AG08396 (cell line): ENCODE data around the gene TGFB1.
"Not testable (repeated sequence)": the region's sequence is repeated elsewhere in the genome, so short reads cannot be mapped to it uniquely, and the experiment has no call there.

Experiments
- DNase-seq: peaks from one replicate; pipeline ENCODE4 v3.0.0; 2012; ENCODE audit warnings: low spot score, mixed read lengths

The TGFB1 gene

GRCh38 chr19:41300555-41300954 lies 53.2 kb downstream of the TGFB1 start:
- DNase-seq: no peak

DNA sequence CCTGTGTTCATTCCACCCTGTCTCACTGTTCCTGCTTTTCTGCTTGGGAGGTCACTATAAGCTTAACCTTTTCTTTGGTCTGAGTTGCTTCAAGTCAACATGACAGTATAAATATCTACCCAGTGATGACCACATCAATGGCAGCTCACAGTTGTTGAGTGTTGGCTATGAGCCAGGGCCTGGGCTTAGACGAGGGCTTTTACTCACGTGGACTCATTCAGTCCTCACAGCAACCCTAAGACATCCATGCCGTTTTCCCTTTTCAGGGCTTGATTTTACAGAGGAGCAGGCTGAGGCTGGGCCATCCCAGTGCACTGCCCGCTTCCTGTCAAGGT lies 54.0 kb downstream of the TGFB1 start:
- DNase-seq: peak; percentile 88

GRCh38 chr19:41299046-41299754 lies 54.5 kb downstream of the TGFB1 start:
- DNase-seq: no peak

- DNase-seq: peak; percentile 91
Measured at GRCh38 chr19:41298348-41298964, 55.3 kb downstream of the TGFB1 start.

DNA sequence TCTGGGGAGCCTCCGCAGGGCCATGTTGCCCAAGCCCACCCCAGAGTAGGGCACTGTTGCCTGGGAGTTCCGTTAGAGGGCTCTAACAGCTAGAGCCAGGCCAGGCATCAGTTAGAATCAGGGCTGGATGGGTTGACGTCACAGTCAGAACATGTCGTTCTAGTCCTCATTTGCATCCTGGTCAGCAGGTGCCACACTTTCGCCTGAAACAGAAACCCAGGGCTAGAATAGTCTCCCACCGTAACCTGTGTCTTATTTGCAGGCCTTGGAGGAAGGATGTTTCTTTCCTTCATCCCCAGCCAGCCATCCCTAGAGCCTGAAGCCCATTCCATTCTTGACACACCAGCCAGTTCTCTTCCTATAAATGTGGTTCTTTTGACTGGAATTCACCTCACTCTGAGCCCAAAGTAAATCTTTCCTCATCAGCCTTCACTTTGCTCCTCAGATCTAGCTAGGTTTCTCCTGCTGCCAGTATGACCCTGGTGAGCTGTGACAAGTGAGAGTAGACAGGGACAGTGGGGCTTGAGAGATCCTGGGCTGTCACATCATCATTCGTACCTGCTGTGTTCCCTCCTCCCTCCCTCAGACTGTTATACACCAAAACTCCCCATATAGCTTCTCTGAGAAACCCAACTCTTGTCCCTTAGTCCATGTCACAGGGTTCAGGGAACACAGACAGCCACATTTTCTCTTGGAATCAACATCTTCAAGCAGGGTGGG lies 55.9 kb downstream of the TGFB1 start:
- no peak for DNase-seq

DNA sequence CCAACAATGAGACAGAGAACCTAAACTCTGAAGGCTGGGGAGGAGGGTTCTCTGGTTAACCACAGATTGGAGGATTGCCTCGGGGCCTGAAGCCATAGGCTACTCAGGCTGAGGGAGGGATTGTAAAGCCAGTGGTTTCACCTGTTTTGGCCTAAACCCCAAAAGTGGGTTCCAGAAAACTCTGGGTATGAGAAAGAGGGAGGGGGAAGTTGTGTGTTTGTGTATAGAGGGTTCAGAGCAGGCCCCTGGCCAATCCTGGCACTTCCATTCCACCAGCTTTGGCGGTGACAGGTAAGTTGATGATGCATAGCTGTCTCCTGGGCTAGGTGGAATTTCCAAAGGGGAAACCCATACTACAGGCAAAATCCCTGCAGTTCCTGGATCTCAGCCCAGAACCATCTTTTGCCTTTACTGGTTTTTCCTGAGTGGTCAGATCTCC lies 57.3 kb downstream of the TGFB1 start:
- no peak for DNase-seq

- DNase-seq: no peak
Measured at GRCh38 chr19:41295499-41295898, 58.2 kb downstream of the TGFB1 start.

DNA sequence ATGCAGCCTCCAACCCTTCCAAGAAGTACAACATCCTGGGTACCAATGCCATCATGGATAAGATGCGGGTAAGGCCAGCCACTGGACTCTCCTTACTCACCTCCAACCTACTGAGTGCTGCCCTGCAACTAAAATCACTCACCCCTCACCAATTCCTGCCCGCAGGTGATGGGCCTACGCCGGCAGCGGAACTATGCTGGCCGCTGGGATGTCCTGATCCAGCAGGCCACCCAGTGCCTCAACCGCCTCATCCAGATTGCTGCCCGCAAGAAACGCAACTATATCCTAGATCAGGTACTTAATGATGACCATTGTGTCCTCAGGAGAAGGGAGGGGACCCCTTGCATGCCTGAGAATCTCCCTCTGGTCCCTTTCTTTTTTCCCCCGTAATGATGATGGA lies 59.3 kb downstream of the TGFB1 start:
- no peak for DNase-seq

DNA sequence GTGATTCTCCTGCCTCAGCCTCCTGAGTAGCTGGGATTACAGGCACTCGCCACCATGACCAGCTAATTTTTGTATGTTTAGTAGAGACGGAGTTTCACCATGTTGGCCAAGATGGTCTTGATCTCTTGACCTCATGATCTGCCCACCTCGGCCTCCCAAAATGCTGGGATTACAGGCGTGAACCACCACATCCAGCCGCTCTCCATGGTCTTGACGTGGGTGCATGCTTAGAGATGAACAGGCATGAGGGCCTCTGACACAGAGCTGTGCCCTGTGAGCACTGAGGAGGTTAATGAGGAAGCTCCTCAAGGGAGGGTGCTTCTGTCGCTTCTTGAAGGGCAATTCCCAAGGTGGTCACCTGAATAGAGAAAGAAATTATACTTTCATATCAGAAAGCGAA lies 63.9 kb downstream of the TGFB1 start:
- not testable (repeated sequence) for DNase-seq

DNA sequence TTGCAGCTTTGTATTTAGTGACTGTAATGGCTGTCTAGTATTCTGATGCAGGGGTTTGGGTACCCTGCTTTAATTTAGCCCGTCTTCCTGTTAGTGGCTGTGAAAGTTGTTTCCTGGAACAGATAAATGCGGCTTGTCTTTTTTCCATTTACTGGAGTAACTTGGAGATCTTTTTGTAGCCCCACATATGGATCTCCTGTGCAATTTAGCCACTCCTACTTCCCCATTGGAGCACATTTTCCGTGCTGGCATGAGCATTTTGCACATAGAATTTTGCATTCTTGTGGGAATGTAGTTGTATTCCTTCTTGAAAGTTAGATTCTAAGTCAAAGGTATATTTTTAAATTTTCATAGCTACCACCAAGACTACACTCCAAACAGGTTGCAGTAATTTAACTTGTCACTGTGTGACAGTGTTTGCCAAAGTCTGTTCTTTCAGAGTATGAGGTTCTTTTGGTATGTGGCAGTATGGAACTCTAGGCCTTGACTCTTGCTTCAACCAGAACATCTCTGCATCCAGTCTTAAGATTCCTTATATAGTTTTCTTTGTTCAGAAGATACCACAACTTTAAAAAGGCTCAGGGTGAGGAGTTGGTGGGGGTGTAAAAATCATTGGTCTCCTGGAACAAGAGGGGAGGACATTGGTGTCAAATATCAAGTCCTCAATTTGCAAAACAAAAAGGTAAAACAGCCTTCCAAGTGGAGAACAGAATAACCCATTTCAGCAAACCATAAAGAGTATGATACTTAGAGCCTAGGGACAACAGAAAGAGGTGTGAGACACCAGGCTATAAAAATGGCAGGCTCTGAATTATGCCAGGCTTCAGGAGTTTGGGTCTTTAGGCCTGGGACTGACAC lies 64.8 kb downstream of the TGFB1 start:
- no peak for DNase-seq
